Liver (tissue), 9 donors: Measurements from ENCODE around the gene AGPAT1. TPM values are rescaled to one million over a fixed set of nuclear protein-coding genes. Genes with fewer than 3 reads are reported as not detected.

Experiments
- DNase-seq: peaks from one replicate; pipeline ENCODE4 v3.0.0-alpha.2; 2017; ENCODE audit warnings: low spot score
- H3K27ac ChIP-seq, 2 donors: one replicate each; pipeline ENCODE4 v1.7.0; 2013; ENCODE audit warnings: inconsistent platforms in 2 of 2, low read length in 2 of 2, control low read depth in 1 of 2, low read depth in 1 of 2, mild to moderate bottlenecking in 1 of 2
- H3K27me3 ChIP-seq, 4 donors: one replicate each; pipeline versions ENCODE4 v1.6.1 to v1.7.0; 2013; ENCODE audit warnings: low read length in 3 of 4, inconsistent platforms in 1 of 4, mild to moderate bottlenecking in 1 of 4, moderate library complexity in 1 of 4; ENCODE audit not compliant: control insufficient read depth in 4 of 4, insufficient read depth in 4 of 4
- H3K36me3 ChIP-seq, 4 donors: one replicate each; pipeline versions ENCODE4 v1.6.1 to v1.7.0; 2013; ENCODE audit warnings: low read length in 3 of 4, mild to moderate bottlenecking in 3 of 4, low read depth in 1 of 4, moderate library complexity in 1 of 4; ENCODE audit not compliant: control insufficient read depth in 4 of 4, insufficient read depth in 3 of 4
- H3K4me1 ChIP-seq, 4 donors: one replicate each; pipeline versions ENCODE4 v1.6.1 to v1.7.0; 2013; ENCODE audit warnings: low read length in 3 of 4, mild to moderate bottlenecking in 3 of 4, moderate library complexity in 1 of 4; ENCODE audit not compliant: control insufficient read depth in 4 of 4, insufficient read depth in 4 of 4
- H3K4me3 ChIP-seq, 3 donors: one replicate each; pipeline versions ENCODE4 v1.6.1 to v1.7.0; 2013; ENCODE audit warnings: low read length in 3 of 3, control low read depth in 1 of 3, low read depth in 1 of 3, mild to moderate bottlenecking in 1 of 3
- H3K9ac ChIP-seq, 2 donors: one replicate each; pipeline ENCODE4 v1.7.0; 2013; ENCODE audit warnings: low read length in 2 of 2, mild to moderate bottlenecking in 2 of 2, moderate library complexity in 2 of 2, control low read depth in 1 of 2, low read depth in 1 of 2
- H3K9me3 ChIP-seq, 4 donors: one replicate each; pipeline versions ENCODE4 v1.6.1 to v1.7.0; 2013; ENCODE audit warnings: low read length in 3 of 4; ENCODE audit not compliant: control insufficient read depth in 4 of 4
- FOXA1 ChIP-seq: IDR thresholded peaks from 2 replicates; pipeline ENCODE4 v1.6.1; 2016; ENCODE audit warnings: antibody characterized with exemption
- FOXA2 ChIP-seq: IDR thresholded peaks from 2 replicates; pipeline ENCODE4 v1.6.1; 2016; ENCODE audit warnings: antibody characterized with exemption
- GABPA ChIP-seq, 2 donors: IDR thresholded peaks in 1 of 2; conservative IDR thresholded peaks in 1 of 2; 2 replicates each; pipeline ENCODE4 v1.6.1; 2016; ENCODE audit warnings: antibody characterized with exemption in 2 of 2, mild to moderate bottlenecking in 1 of 2, moderate library complexity in 1 of 2
- HNF4A ChIP-seq, 2 donors: conservative IDR thresholded peaks; 2 replicates each; pipeline ENCODE4 v1.6.1; 2016; ENCODE audit warnings: antibody characterized with exemption in 2 of 2, mild to moderate bottlenecking in 2 of 2
- HNF4G ChIP-seq: IDR thresholded peaks from 2 replicates; pipeline ENCODE4 v1.6.1; 2016; ENCODE audit warnings: antibody characterized with exemption
- JUND ChIP-seq, 2 donors: IDR thresholded peaks; 2 replicates each; pipeline ENCODE4 v1.6.1; 2016; ENCODE audit warnings: antibody characterized with exemption in 2 of 2
- NR2F2 ChIP-seq: IDR thresholded peaks from 2 replicates; pipeline ENCODE4 v1.6.1; 2016; ENCODE audit warnings: antibody characterized with exemption
- RXRA ChIP-seq, 2 donors: IDR thresholded peaks; 2 replicates each; pipeline ENCODE4 v1.6.1; 2017 to 2018; ENCODE audit warnings: antibody characterized with exemption in 2 of 2, mild to moderate bottlenecking in 1 of 2
- TAF1 ChIP-seq: conservative IDR thresholded peaks from 2 replicates; pipeline ENCODE4 v1.6.1; 2016; ENCODE audit warnings: antibody characterized with exemption, mild to moderate bottlenecking
- WGBS: extraction: QIAGEN DNeasy Blood & Tissue Kit; methylation state at CpG from one replicate; pipeline ENCODE4 v1.1.7; 2013; 5-methylcytosine and 5-hydroxymethylcytosine counted together
- polyA plus RNA-seq, 2 donors: library from polyadenylated mRNA; stranded (reverse) in 1 of 2; unstranded in 1 of 2; fragments of 200-250 nt in 1 of 2; fragments of >200 nt in 1 of 2; fragmentation: Nextera tagmentation in 1 of 2; extraction: Ambion mirVana in 1 of 2; gene quantifications; one replicate each; pipeline versions ENCODE4 v1.2.1 to v1.2.3, GENCODE V29; 2013 to 2015
- total RNA-seq, 2 donors: library from RNA; depleted of rRNA; stranded (reverse); fragments of >200 nt; gene quantifications; one replicate each; pipeline ENCODE4 v1.2.3, GENCODE V29; 2014
- TF ChIP-seq, protein P1 (sequence below): IDR thresholded peaks from 2 replicates; pipeline ENCODE4 v1.6.1; 2016; ENCODE audit warnings: antibody characterized with exemption
- TF ChIP-seq, protein P2 (sequence below): IDR thresholded peaks from 2 replicates; pipeline ENCODE4 v1.6.1; 2016; ENCODE audit warnings: antibody characterized with exemption
- TF ChIP-seq, protein P3 (sequence below): fragments of 150-350 bp; IDR thresholded peaks from 2 replicates; pipeline ENCODE4 v1.5.1; 2017; ENCODE audit warnings: improper control_type of control experiment, low read depth, low read length; ENCODE audit not compliant: missing input control
- TF ChIP-seq, protein P4 (sequence below): IDR thresholded peaks from 2 replicates; pipeline ENCODE4 v1.6.1; 2016; ENCODE audit warnings: antibody characterized with exemption
- donor health status: healthy.
- donor health status: healthy.
- donor health status: healthy.
- donor health status: healthy.
- donor health status: healthy.

AGPAT1 gene
- total and polyA plus RNA-seq, 4 donors = 10.4 to 45.1 (median 17.5) TPM

DNA sequence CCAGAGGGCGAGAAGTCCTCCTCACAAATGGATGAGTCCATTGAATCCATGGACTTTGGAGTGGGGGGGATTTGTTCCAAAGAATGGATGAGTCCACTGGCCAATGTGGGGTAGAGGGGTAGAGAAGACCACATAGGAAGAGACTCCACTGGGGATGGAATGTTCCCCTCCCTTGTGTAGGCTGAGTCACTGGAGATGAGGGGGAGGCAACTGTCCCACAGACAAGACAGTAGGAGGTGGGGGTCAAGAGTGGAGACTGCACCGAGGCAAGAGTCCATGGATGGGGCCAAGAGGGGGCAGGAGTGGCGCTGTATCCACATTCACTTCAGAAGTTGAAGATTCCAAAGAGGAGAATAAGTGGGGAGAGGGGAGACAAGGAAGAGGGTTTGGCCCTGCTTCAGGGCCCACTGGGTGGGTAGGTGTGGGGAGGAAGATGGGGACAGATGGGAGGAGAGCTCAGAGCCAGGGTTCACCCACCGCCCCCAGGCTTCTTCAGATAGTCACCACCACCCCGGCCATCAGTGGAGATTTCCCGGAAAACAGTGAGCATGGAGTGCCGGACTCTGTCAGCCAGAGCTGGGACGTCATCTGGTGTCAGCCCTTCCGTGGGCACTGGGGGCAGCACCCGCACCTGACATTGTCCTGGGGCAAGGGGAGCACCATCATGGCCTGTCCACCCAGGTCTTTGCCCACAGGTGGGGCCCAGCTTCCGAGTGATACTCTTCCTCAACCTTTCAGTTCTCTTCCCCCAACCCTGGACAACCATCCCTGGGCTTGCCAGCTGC lies 6.9 kb downstream of the AGPAT1 start:
- H3K27ac ChIP-seq = no peak overlapping the region
- no peaks in the 10 kb centered on the region for H3K27me3 ChIP-seq
- H3K9ac ChIP-seq = no peak overlapping the region
- peaks cover 0 to 3% (median 0%) of the 10 kb centered on the region in 4 donors for H3K4me1 ChIP-seq
- TF ChIP-seq RXRA (IDR thresholded peaks at IDR 0.05) = no peak
- no peak for TF ChIP-seq HNF4G
- TF ChIP-seq, protein P1, sequence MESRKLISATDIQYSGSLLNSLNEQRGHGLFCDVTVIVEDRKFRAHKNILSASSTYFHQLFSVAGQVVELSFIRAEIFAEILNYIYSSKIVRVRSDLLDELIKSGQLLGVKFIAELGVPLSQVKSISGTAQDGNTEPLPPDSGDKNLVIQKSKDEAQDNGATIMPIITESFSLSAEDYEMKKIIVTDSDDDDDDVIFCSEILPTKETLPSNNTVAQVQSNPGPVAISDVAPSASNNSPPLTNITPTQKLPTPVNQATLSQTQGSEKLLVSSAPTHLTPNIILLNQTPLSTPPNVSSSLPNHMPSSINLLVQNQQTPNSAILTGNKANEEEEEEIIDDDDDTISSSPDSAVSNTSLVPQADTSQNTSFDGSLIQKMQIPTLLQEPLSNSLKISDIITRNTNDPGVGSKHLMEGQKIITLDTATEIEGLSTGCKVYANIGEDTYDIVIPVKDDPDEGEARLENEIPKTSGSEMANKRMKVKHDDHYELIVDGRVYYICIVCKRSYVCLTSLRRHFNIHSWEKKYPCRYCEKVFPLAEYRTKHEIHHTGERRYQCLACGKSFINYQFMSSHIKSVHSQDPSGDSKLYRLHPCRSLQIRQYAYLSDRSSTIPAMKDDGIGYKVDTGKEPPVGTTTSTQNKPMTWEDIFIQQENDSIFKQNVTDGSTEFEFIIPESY = no peak
- TF ChIP-seq HNF4A (conservative IDR thresholded peaks at IDR 0.05) = peak in 1 of 2 donors; percentile 11
- no peak for TF ChIP-seq JUND (IDR thresholded peaks at IDR 0.05)
- TF ChIP-seq, protein P2, sequence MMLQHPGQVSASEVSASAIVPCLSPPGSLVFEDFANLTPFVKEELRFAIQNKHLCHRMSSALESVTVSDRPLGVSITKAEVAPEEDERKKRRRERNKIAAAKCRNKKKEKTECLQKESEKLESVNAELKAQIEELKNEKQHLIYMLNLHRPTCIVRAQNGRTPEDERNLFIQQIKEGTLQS = no peak
- TF ChIP-seq, protein P3, sequence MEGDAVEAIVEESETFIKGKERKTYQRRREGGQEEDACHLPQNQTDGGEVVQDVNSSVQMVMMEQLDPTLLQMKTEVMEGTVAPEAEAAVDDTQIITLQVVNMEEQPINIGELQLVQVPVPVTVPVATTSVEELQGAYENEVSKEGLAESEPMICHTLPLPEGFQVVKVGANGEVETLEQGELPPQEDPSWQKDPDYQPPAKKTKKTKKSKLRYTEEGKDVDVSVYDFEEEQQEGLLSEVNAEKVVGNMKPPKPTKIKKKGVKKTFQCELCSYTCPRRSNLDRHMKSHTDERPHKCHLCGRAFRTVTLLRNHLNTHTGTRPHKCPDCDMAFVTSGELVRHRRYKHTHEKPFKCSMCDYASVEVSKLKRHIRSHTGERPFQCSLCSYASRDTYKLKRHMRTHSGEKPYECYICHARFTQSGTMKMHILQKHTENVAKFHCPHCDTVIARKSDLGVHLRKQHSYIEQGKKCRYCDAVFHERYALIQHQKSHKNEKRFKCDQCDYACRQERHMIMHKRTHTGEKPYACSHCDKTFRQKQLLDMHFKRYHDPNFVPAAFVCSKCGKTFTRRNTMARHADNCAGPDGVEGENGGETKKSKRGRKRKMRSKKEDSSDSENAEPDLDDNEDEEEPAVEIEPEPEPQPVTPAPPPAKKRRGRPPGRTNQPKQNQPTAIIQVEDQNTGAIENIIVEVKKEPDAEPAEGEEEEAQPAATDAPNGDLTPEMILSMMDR = no peak
- 92% methylated on average over 11 of the region's 11 CpGs for WGBS
- peaks cover 6 to 35% (median 11%) of the 10 kb centered on the region in 4 donors for H3K36me3 ChIP-seq
- no peaks in the 10 kb centered on the region for H3K9me3 ChIP-seq
- H3K4me3 ChIP-seq = no peak overlapping the region
- DNase-seq = no peak

DNA sequence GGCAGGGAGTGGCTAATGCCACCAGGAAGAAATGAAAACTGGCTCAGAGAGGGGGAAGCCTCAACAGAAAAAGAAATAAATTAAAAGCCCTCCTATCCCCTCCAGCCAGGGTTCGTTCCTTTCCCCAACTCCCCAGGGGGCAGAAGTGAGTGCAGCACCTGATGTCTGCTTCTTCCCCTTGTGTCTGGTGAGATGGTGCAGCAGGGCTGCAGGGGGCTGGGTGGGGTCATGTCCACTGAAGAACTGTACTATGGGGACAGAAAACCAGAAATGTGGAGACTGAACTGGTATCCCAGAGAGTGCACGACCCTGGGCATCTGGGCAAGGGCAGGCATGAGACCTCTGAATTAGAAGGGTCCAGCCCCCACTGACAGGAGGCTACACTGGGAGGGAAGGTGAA lies 7.5 kb downstream of the AGPAT1 start:
- H3K4me3 ChIP-seq = no peak overlapping the region
- WGBS = 86% methylated on average over 2 of the region's 2 CpGs
- H3K27me3 ChIP-seq = no peaks in the 10 kb centered on the region
- no peaks in the 10 kb centered on the region for H3K9me3 ChIP-seq
- TF ChIP-seq, protein P1 = no peak
- no peak for TF ChIP-seq JUND (IDR thresholded peaks at IDR 0.05)
- no peak for TF ChIP-seq FOXA1
- TF ChIP-seq TAF1 = no peak
- no peak for DNase-seq
- peaks cover 0 to 3% (median 0%) of the 10 kb centered on the region in 4 donors for H3K4me1 ChIP-seq
- no peak overlapping the region for H3K27ac ChIP-seq
- peaks cover 7 to 35% (median 11%) of the 10 kb centered on the region in 4 donors for H3K36me3 ChIP-seq
- H3K9ac ChIP-seq = no peak overlapping the region

DNA sequence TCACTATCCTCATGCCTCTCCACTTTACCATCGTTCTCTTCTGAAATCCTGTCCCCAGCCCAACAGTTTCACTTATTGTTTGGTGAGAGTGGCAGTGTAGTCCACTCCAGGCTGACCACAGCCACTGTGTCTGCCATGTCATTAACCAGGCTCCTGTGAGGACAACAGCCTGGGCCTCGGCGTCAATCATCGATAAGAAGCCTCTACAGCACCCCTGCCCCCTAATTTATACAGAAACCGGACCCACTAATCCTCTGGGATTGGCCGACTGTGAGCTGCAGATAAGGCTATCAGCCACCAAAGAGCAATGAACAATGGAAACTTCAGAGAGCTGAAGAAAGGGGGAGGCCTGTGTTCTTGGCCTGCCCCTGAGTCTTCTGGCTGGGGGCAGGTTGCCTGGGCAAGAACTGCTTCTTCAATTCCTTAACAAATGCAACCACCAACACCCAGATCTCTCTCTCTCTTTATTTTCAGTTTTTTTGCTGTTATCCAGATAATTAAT lies 8.1 kb downstream of the AGPAT1 start:
- Histone ChIP-seq H3K36me3 (peaks cover 7 to 35% (median 11%) of the 10 kb centered on the region in 4 donors), H3K9ac (no peak overlapping the region), H3K27me3 (no peaks in the 10 kb centered on the region), H3K4me1 (peaks cover 0 to under 1% (median 0%) of the 10 kb centered on the region in 4 donors), H3K4me3 (no peak overlapping the region), H3K27ac (no peak overlapping the region), H3K9me3 (no peaks in the 10 kb centered on the region)
- no peak for DNase-seq
- 79% methylated on average over 6 of the region's 6 CpGs for WGBS
- TF ChIP-seq, protein P1 = no peak
- TF ChIP-seq, protein P4, sequence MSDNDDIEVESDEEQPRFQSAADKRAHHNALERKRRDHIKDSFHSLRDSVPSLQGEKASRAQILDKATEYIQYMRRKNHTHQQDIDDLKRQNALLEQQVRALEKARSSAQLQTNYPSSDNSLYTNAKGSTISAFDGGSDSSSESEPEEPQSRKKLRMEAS = no peak
- TF ChIP-seq, protein P3 = no peak
- TF ChIP-seq TAF1 = no peak
- TF ChIP-seq GABPA (IDR thresholded peaks at IDR 0.05 in 1 of 2, conservative IDR thresholded peaks at IDR 0.05 in 1 of 2) = no peak
- TF ChIP-seq FOXA2 = no peak
- no peak for TF ChIP-seq NR2F2
- no peak for TF ChIP-seq HNF4A (conservative IDR thresholded peaks at IDR 0.05)
